Ovary (tissue), 9 donors: Measurements from ENCODE around the gene CRYGA. TPM values are rescaled to one million over a fixed set of nuclear protein-coding genes. Genes with fewer than 3 reads are reported as not detected.

Experiments used
- DNase-seq, 5 donors: peaks; one replicate each; pipeline ENCODE4 v3.0.0-alpha.2; 2019 to 2020
- H3K27ac ChIP-seq, 2 donors: fragments of 200-600 bp; one replicate each; pipeline versions ENCODE4 v1.5.1 to v1.8.0; 2019 to 2022
- H3K27me3 ChIP-seq: fragments of 200-600 bp; one replicate; pipeline ENCODE4 v1.8.0; 2022
- H3K36me3 ChIP-seq: fragments of 200-600 bp; sonication (generic); one replicate; pipeline ENCODE4 v1.5.1; 2019
- H3K4me1 ChIP-seq: one replicate; pipeline ENCODE4 v1.8.1; 2013; ENCODE audit warnings: mild to moderate bottlenecking, moderate library complexity; ENCODE audit not compliant: insufficient read depth
- H3K4me3 ChIP-seq: fragments of 200-600 bp; sonication (generic); one replicate; pipeline ENCODE4 v1.5.1; 2017
- H3K9me3 ChIP-seq, 2 donors: fragments of 200-600 bp in 1 of 2; sonication (generic) in 1 of 2; one replicate each; pipeline versions ENCODE4 v1.5.1 to v1.8.1; 2013 to 2019; ENCODE audit warnings: mild to moderate bottlenecking in 1 of 2, moderate library complexity in 1 of 2
- CTCF ChIP-seq, 3 donors: fragments of 450-650 bp in 2 of 3; fragments of 200-600 bp in 1 of 3; IDR thresholded peaks; one replicate each; pipeline versions ENCODE4 v1.5.1 to v1.8.0; 2016 to 2022; ENCODE audit warnings: antibody characterized with exemption in 3 of 3, mild to moderate bottlenecking in 1 of 3
- EP300 ChIP-seq: sonication (generic); formaldehyde crosslinking; IDR thresholded peaks from one replicate; pipeline ENCODE4 v1.6.1; 2017; ENCODE audit warnings: antibody characterized with exemption
- POLR2A ChIP-seq: fragments of 450-650 bp; IDR thresholded peaks from one replicate; pipeline ENCODE4 v1.6.1; 2017; ENCODE audit warnings: antibody characterized with exemption, mild to moderate bottlenecking, moderate library complexity
- WGBS, 3 donors: extraction: QIAGEN DNeasy Blood & Tissue Kit in 1 of 3; methylation state at CpG; one replicate each; pipeline versions ENCODE4 v1.1.5 to v1.1.7; 2013 to 2017; 5-methylcytosine and 5-hydroxymethylcytosine counted together
- intact Hi-C, 4 donors: fragments of 100-400 bp; cut with DNase I; formaldehyde crosslinking; loops; one replicate each; pipeline versions ENCODE4 v1.11.0 to v1.15.1; 2022 to 2023
- polyA plus RNA-seq, 2 donors: library from polyadenylated mRNA; stranded (reverse); fragments of 200-250 nt in 1 of 2; fragments of 350-450 nt in 1 of 2; fragmentation: Illumina TruSeq in 1 of 2; extraction: RNeasy Lipid Tissue Mini Kit (QIAGEN cat#74804) in 1 of 2; gene quantifications; one replicate each; pipeline ENCODE4 v1.2.3, GENCODE V29; 2013 to 2014
- total RNA-seq, 7 donors: library from RNA; depleted of rRNA in 2 of 7; stranded (reverse); fragments of >200 nt in 2 of 7; fragmentation: NEBNext Ultra II Directional in 3 of 7; extraction: Animal tissue kit (Norgen Biotek cat#: 25700) in 3 of 7; gene quantifications; one replicate each; pipeline versions ENCODE4 v1.1.0 to v1.2.4, GENCODE V29; 2016 to 2023
- donor health status: DM: no; HTN: no; CAD: no; lungs with moderate emphysema.
- donor health status: DM: no; HTN: no; CAD: no.
- donor health status: Bipolar disorder and iron deficiency.
- donor health status: DM: yes; HTN: yes; CAD: no.
- donor health status: DM: no; HTN: no; CAD: no.
- donor health status: DM: yes; HTN: yes; CAD: no.

CRYGA gene
- total and polyA plus RNA-seq, 9 donors = not detected

DNA sequence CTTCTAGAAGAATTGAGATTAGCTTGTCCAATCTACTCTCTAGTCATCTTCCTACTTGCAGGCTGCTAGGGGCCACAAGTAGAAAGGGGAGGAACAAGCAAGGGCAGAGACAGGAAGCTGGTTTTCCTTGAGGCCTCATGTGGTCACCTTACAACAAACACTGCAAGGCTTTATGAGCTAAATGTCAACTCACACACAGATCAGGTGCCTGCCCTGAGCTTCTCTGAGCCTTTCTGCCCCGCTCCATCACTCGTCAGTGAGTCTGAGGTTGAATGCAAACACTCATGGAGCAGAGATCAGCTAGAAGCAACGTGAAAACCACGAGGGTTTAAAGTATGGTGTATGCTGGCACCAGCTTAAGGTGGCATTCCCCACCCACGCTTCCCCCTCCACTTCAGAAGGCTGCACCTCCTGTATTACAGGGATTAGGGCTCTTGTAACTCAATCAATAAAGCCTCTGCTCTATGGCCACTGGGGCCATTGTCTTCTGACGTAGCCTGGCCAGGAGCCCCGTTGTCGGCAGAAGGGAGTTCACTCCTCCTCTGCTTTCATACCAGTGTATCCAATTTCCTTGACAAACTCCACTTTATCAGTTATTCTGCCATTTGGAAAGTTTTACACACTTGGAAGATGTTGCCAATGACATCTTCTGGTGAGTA is 28.3 kb downstream of the CRYGA start:
- TF ChIP-seq CTCF (IDR thresholded peaks at IDR 0.05) (no peak), EP300 (no peak), POLR2A (no peak)
- WGBS, 3 donors = 42 to 49% (median 45%) methylated on average over 7 to 8 of the region's 8 CpGs
- intact Hi-C loops = no loop called here

GRCh38 chr2:208130712-208131110 is 32.7 kb downstream of the CRYGA start:
- no peaks in the 10 kb centered on the region for H3K27me3 ChIP-seq
- no peak for DNase-seq
- peak overlapping the region in 1 of 2 donors; percentile 48 for H3K27ac ChIP-seq
- intact Hi-C loops = no loop called here
- H3K4me1 ChIP-seq = peaks cover 9% of the 10 kb centered on the region
- TF ChIP-seq POLR2A (no peak), CTCF (IDR thresholded peaks at IDR 0.05) (no peak), EP300 (no peak)
- H3K9me3 ChIP-seq = no peaks in the 10 kb centered on the region
- no peak overlapping the region for H3K4me3 ChIP-seq
- no peaks in the 10 kb centered on the region for H3K36me3 ChIP-seq
- 24 to 38% (median 25%) methylated on average over 6 of the region's 6 CpGs for WGBS, 3 donors

More for the DNA sequence above, 28.3 kb downstream of the CRYGA start:
- H3K4me3 ChIP-seq = no peak overlapping the region
- H3K27ac ChIP-seq = peak overlapping the region in 1 of 2 donors; percentile 60
- H3K36me3 ChIP-seq = no peaks in the 10 kb centered on the region
- no peaks in the 10 kb centered on the region for H3K27me3 ChIP-seq
- peaks cover 9% of the 10 kb centered on the region for H3K4me1 ChIP-seq
- no peak for DNase-seq
- H3K9me3 ChIP-seq = no peaks in the 10 kb centered on the region

DNA sequence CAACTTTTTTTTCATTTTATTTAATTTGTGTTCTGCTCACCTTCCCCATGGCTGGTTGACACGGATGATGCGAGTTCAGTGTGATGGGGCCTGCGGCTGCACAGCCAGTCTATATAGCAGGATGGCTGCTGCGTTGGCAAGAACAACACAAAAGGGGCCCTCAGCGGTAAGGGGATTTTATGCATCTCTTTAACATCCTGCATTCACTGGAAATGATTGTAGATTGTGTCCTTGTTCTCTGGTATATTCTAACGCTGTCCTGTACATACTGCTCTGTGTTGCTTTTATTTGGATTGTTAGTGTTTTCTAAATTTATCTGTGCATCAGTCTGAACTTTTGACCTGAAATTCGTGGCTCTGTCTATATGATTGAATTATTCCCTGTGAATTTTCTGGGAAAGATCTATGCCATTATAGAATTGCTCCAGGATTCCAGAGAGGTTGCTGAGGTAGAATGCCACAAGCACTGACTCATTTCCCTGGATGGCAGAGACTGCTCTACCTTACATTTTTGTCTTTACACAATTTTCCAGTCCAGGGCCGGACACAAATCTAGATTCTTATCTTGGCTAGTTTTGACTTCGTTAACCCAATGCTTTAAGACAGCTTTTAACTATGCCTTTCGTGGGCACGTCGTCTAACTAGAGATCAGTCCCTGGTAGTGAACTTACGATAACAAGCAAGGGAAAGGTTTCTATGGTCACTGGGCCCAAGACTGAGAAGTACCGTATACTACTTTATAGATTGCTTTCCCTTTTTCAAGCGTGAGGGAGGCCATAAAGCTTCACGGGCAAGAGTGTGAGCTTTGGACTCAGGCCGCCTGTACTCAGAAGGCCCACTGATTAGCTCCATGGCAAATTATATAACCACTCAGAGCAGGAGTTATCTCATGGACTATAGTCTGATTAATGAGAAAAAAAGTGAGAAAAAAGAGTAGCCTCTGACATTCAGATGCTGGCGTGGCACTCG is 33.4 kb downstream of the CRYGA start, which contains the start of gene CRYGC:
Gene CRYGC (minus strand): TSS at position 85 of the 968 bp plus-strand sequence. CDS start 36 bp downstream, at position 49.
- no peak for DNase-seq
- Histone ChIP-seq H3K36me3 (no peaks in the 10 kb centered on the region), H3K27me3 (no peaks in the 10 kb centered on the region)

More for the DNA sequence above, 33.4 kb downstream of the CRYGA start, which contains the start of gene CRYGC:
- Histone ChIP-seq H3K4me3 (no peak within 1 kb of the TSS), H3K4me1 (peaks cover 3% of the 10 kb centered on the region), H3K9me3 (no peaks in the 10 kb centered on the region), H3K27ac (peak within 1 kb of the TSS in 1 of 2 donors; percentile 48)
- TF ChIP-seq EP300 (no peak), POLR2A (no peak), CTCF (IDR thresholded peaks at IDR 0.05) (no peak)
- 52 to 60% (median 54%) methylated on average over 19 of the region's 19 CpGs for WGBS, 3 donors
- intact Hi-C loops = no loop called here
